HG03175 (cell line): ENCODE data around the gene THOC1.
"Not testable (repeated sequence)": the region's sequence is repeated elsewhere in the genome, so short reads cannot be mapped to it uniquely, and the experiment has no call there.

Source experiments
- ATAC-seq: cut with Tn5 transposase; IDR thresholded peaks from one replicate; pipeline ENCODE4 v1.9.1; 2021; ENCODE audit warnings: mild to moderate bottlenecking, moderate library complexity; ENCODE audit not compliant: unreplicated experiment

Gene THOC1, protein sequence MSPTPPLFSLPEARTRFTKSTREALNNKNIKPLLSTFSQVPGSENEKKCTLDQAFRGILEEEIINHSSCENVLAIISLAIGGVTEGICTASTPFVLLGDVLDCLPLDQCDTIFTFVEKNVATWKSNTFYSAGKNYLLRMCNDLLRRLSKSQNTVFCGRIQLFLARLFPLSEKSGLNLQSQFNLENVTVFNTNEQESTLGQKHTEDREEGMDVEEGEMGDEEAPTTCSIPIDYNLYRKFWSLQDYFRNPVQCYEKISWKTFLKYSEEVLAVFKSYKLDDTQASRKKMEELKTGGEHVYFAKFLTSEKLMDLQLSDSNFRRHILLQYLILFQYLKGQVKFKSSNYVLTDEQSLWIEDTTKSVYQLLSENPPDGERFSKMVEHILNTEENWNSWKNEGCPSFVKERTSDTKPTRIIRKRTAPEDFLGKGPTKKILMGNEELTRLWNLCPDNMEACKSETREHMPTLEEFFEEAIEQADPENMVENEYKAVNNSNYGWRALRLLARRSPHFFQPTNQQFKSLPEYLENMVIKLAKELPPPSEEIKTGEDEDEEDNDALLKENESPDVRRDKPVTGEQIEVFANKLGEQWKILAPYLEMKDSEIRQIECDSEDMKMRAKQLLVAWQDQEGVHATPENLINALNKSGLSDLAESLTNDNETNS

DNA sequence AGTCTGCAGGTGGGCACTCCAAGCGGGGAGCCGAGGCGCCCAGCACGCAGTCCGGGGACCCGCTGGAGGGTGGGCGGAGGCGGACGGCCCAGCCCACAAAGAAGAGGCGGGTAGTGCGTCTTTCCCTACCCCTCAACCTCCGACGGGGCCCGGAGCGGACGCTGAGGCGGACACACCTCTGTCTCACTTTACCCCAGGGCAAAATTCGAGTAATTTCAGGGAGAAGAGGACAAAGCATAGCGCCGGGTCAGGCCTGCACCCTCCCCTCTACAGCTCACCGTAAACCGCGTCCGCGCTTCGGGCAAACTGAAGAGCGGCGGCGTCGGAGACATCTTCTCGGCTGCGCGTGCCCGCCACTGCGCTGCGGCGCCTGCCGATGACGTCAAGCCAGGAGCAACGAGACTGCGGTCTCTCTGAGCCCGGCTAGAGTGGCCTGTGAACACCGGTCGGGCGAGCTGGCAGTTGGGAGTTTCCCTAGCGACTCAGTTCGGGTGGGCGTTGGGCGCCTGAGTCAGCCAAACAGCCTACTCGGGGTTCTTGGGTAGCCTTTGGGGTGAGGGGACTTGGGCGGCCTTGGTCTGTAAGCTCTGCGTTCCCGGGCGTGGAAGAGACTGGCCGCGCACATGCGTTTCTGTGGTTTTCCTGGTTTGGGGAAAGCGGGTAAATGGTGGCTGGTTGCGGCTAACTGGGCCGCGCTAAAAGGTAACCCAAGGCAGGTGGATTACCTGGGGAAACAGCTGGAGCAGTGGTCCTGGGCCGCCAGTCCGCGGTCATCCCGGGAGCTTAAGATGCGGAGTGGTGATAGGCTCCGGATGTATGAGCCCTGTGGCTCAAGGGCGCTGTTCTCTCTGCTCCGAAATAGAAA, at the start of gene THOC1:
Gene THOC1, minus strand, starts transcription at position 360 of the 865 bp plus-strand sequence. Its CDS starts 28 bp downstream, at position 332.
- ATAC-seq, result peak; percentile 92

- no peak for ATAC-seq
These were observed 49.8 kb upstream of the THOC1 start for GRCh38 chr18:317618-318017.

DNA sequence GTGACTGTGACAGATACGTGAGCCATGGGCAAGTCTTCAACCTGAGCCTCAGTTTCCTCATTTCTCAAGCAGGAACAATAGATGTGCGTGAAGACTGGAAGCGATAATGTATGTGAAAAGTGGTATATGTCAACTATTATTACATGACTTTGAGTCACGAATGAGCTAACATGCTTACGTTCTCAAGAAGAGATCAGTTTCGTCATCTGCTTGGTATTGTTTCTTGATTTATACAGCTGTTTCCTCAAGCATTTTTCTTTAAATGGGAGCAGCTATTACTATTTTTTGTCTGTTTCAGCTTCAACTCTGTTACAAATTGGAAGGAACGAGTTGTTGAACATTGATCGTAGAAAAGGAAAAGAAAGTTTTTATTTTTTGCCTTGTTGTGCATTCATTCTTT, 48.5 kb upstream of the THOC1 start:
- no peak for ATAC-seq

- ATAC-seq, result no peak
These were observed 46.1 kb upstream of the THOC1 start for GRCh38 chr18:313931-314330.

GRCh38 chr18:312415-312814, 44.6 kb upstream of the THOC1 start:
- no peak for ATAC-seq

DNA sequence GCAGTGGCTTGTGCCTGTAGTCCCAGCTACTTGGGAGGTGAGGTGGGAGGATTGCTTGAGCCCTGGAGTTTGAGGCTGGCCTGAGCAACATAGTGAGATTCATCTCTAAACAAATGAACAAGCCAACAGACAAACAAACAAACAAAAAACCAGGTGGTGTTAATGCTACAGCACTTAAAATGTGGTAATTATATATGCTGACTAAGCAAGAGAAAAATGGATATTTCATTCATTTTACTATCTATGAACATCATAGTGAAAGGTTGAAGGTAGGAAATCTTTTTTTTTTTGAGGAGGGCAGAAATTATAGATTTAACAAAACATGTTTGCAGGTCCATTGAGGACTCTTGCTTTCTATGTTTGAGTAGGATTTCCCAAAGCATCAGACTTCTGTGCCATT, 42.2 kb upstream of the THOC1 start:
- no peak for ATAC-seq

GRCh38 chr18:308086-308485, 40.2 kb upstream of the THOC1 start:
- not testable (repeated sequence) for ATAC-seq

DNA sequence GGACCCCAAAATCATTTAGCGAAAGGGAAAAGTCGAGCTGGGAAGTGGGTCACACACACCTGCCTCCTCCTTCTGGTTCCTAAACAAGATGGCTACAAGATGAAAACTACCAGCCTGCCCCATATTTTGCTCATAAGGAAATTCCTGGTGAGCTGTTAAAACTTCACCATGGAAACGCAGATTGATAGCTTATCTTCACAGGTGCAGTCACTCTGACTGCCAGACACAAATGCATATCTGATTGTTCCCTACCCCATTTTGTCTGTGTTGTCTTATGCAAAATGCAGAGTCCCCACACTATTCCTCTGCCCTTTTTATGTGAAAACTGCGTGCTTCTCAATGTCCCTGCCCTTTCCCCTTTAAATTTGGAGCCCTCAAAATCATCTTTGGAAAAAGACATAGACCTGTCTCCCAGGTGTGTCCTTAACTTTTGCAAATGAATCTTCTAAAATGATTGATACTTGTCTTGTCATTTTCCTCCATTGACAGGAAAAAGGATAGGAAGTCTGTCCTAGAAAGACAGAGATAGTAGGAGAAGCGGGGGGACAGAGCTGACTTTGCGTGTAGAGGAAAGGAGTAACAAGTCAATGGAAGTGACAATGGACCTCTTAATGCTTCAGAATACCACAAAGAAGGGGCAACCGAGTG, 38.9 kb upstream of the THOC1 start:
- ATAC-seq, result no peak

- ATAC-seq, result no peak
These were observed 37.2 kb upstream of the THOC1 start for GRCh38 chr18:305003-305501.

DNA sequence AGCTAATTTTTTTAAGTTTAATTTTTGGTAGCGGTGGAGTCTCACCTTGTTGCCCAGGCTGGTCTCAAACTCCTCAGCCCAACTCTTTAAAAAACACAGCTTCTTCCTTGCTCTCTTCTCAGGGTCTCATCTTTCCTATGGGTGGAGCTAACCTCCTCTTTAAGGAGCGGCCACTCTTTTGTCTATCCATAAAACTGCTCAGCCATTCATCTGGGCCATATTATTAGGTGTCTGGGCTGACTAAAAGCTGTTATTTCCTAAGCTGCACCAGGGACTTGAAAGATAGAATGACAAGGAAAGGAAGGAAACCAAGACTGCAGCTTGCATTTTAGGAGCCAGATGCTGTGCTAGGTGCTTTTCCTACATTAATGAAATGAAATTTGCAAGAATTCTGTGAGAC, 35.8 kb upstream of the THOC1 start:
- ATAC-seq, result no peak

- no peak for ATAC-seq
These were observed 35.2 kb upstream of the THOC1 start for GRCh38 chr18:303011-303410.

DNA sequence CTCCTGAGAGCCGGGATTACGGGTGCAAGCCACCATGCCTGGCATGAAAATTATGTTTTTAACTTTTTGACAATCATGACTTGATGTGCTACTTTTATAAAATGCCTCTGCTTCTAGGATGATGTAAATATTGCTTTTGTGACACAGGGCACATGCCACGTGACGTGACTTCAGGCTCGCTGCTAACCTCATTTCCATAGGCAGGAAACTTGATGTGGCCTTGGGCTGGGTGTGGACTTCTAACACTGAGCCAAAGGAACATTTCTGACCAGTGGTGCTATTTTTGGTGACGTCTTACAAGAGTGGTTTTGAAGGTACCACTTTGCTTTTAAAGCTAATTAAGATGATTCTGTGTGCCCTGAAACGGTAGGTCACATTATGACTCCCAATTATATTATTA, 34.2 kb upstream of the THOC1 start:
- no peak for ATAC-seq

GRCh38 chr18:297936-298335, 30.1 kb upstream of the THOC1 start:
- no peak for ATAC-seq

DNA sequence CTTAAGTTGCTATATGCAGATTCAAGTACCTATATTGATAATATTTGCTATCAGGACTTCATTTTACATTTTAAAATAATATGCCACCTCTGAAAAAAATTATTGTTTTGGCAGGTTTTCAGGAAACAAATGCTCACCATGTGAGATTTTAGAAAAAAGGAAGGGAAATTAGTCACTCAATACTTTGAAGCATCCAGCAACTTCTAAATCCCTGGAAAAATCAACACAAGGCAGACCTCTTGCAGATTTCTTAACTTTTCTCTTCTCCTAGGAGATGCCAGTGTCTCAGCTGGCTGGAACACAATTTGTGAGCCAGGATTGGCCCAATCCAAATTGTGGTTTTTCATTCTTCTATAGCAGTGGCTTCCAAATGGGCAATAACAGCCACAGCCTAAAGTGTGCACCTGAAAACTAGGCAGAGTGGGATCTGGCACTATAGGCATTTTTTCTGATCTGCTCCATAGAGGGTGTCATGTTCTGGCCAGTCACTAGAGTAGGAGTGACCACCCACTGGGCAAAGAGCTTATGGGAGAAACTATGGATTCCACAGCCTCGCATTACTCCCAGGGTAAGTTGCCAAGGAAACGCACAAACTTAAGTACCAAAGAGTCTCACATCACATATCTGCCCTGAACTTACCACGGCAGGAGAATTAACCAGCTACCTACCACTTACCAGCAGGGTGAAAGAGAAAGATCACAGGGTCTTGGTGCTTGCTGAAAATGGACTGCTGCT, 28.1 kb upstream of the THOC1 start:
- no peak for ATAC-seq

GRCh38 chr18:294566-294965, 26.7 kb upstream of the THOC1 start:
- ATAC-seq, result no peak

DNA sequence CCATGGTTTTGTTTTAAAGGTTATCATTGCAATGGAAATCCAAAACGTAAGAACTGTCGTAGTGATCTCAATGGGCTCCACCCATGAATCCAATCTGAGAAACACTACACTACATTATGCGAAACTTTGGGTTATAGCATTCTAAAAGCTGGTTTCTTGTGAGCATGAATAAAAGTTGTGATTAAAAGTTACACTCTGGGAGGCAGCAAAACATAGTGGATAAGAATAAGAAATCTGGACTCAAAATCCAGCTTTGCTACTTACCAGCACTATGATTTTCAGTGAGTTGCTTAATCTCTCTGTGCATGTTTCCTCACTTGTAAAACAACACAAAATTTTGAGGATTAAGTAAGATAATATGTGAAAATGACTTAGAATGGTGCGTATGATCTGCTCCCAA, 25.7 kb upstream of the THOC1 start:
- ATAC-seq, result no peak

- no peak for ATAC-seq
These were observed 24.4 kb upstream of the THOC1 start for GRCh38 chr18:292271-292670.

- not testable (repeated sequence) for ATAC-seq
These were observed 22.1 kb upstream of the THOC1 start for GRCh38 chr18:289970-290369.

DNA sequence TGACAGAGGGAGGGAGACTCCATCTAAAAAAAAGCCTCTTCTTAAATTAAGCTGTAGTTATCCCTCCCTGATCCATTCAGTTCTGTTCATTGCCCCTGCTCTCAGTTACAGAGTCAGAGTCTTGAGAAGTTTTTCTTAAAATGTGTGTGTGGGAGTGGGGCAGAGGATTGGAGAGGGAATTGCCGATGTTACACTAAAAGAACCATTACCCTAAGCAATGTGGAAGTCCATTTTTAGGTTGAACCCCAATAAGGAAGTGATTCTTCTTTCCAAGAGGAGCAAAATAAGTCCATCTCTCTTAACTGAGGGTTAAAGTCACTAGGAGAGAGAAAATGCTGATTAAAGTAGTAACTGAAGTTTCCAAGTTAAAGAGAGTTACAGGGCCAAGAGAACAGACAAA, 21.2 kb upstream of the THOC1 start:
- no peak for ATAC-seq
